Measurements from ENCODE around the gene FHOD1. TPM values are rescaled to one million over a fixed set of nuclear protein-coding genes. Genes with fewer than 3 reads are reported as not detected.

The FHOD1 gene
- total and polyA plus RNA-seq, 9 of the 15 experiments (the other 6 are each of a cell fraction or from before 2014, with no cell fraction given) = 18.7 to 126 (median 32.3) TPM

GRCh38 chr16:67226804-67227566, 20.3 kb downstream of the FHOD1 start, which contains the start of gene TMEM208 (continued):
- TF ChIP-seq ZNF436 (CRISPR knock-in tag; IDR thresholded peaks at IDR 0.05) = no peak
- no peak for TF ChIP-seq HNRNPH1 (optimal IDR thresholded peaks at IDR 0.05; ENCODE audit: low read depth, low read length)
- no peak for TF ChIP-seq CBFA2T2 (conservative IDR thresholded peaks at IDR 0.05)
- peak; percentile 18 for TF ChIP-seq PRDM10 (IDR thresholded peaks at IDR 0.05; ENCODE audit: partially characterized antibody)
- no peak for TF ChIP-seq ZNF511 (CRISPR knock-in tag; IDR thresholded peaks at IDR 0.05)
- peak; percentile 68; the same call in 1 of the 2 replicates for TF ChIP-seq RUNX1 (IDR thresholded peaks at IDR 0.05; ENCODE audit: low read depth)
- TF ChIP-seq STAT5B (CRISPR knock-in tag; IDR thresholded peaks at IDR 0.05) = no peak
- TF ChIP-seq CUX1 (CRISPR knock-in tag; IDR thresholded peaks at IDR 0.05) = no peak
- TF ChIP-seq ZNF707 (CRISPR knock-in tag; conservative IDR thresholded peaks at IDR 0.05) = no peak
- TF ChIP-seq SMARCA5 (IDR thresholded peaks at IDR 0.05) = no peak
- TF ChIP-seq CREB3L1 (IDR thresholded peaks at IDR 0.05; ENCODE audit: borderline replicate concordance, low read depth) = peak; percentile 99
- no peak for TF ChIP-seq ZNF586 (CRISPR knock-in tag; conservative IDR thresholded peaks at IDR 0.05)
- TF ChIP-seq SMAD4 (CRISPR knock-in tag; conservative IDR thresholded peaks at IDR 0.05) = no peak
- TF ChIP-seq NBN (IDR thresholded peaks at IDR 0.05; ENCODE audit: low read depth) = peak; percentile 85; the same call in 1 of the 2 replicates
- no peak for TF ChIP-seq TSC22D4 (tag; IDR thresholded peaks at IDR 0.05)
- no peak for TF ChIP-seq HSF4 (CRISPR knock-in tag; IDR thresholded peaks at IDR 0.05; ENCODE audit: borderline replicate concordance)
- no peak for TF ChIP-seq CHCHD3 (CRISPR knock-in tag; IDR thresholded peaks at IDR 0.05)

Data from K562 (cell line).